Spleen (tissue), 7 donors: Measurements from ENCODE around the gene OR7G1.

ENCODE experiments used
- POLR2A ChIP-seq, 3 donors: fragments of 450-650 bp; IDR thresholded peaks; one replicate each; pipeline ENCODE4 v1.5.1; 2017; ENCODE audit warnings: antibody characterized with exemption in 3 of 3, mild to moderate bottlenecking in 1 of 3
- POLR2AphosphoS5 ChIP-seq, 3 donors: sonication (generic); formaldehyde crosslinking; IDR thresholded peaks; one replicate each; pipeline ENCODE4 v1.5.1; 2017; ENCODE audit warnings: antibody characterized with exemption in 3 of 3
- TF ChIP-seq, protein P1 (sequence below), 11 experiments: fragments of 200-600 bp in 7 of 11; fragments of 450-650 bp in 4 of 11; sonication (generic) in 4 of 11; IDR thresholded peaks in 8 of 11; conservative IDR thresholded peaks in 3 of 11; 1 replicate in 7 of 11; 2 replicates in 4 of 11; pipeline versions ENCODE4 v1.4.0 to v1.8.0; 2016 to 2021; ENCODE audit warnings: antibody characterized with exemption in 11 of 11, inconsistent platforms in 4 of 11, mild to moderate bottlenecking in 1 of 11
- donor health status: DM: no; HTN: no; CAD: no; lungs with moderate emphysema.
- donor health status: DM: no; HTN: no; CAD: no.
- donor health status: DM: no; HTN: no; CAD: no.

DNA sequence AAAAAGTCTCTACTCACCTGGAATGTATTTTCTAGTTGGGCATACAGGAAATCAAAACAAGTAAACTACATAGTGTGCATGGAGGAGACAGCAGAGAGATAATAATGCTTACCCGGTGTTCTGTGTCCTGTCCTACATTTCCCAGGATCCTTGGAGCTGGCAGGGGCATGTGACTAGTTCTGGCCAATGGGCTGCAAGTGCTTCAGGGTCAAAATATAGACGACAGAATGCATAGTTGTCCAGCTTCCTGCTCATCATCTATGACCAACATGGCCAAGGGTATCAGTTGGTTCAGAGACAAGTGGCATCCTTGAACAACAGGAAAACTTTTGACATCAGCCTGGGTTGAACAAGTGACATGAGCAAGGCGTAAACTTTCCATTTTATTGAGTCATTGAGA lies 33.1 kb upstream of the OR7G1 start:
- TF ChIP-seq, protein P1, sequence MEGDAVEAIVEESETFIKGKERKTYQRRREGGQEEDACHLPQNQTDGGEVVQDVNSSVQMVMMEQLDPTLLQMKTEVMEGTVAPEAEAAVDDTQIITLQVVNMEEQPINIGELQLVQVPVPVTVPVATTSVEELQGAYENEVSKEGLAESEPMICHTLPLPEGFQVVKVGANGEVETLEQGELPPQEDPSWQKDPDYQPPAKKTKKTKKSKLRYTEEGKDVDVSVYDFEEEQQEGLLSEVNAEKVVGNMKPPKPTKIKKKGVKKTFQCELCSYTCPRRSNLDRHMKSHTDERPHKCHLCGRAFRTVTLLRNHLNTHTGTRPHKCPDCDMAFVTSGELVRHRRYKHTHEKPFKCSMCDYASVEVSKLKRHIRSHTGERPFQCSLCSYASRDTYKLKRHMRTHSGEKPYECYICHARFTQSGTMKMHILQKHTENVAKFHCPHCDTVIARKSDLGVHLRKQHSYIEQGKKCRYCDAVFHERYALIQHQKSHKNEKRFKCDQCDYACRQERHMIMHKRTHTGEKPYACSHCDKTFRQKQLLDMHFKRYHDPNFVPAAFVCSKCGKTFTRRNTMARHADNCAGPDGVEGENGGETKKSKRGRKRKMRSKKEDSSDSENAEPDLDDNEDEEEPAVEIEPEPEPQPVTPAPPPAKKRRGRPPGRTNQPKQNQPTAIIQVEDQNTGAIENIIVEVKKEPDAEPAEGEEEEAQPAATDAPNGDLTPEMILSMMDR (IDR thresholded peaks at IDR 0.05 in 8 of 11, conservative IDR thresholded peaks at IDR 0.05 in 3 of 11) = no peak
- TF ChIP-seq POLR2AphosphoS5 (IDR thresholded peaks at IDR 0.05) (no peak), POLR2A (IDR thresholded peaks at IDR 0.05) (no peak)
